T-cell (primary cell): ENCODE results near the gene S100A3. TPM values are rescaled to one million over a fixed set of nuclear protein-coding genes. Genes with fewer than 3 reads are reported as not detected.

Source experiments
- ATAC-seq, 4 experiments: fragments of 200-7000 bp in 3 of 4; fragments of 150-1000 bp in 1 of 4; cut with Tn5 transposase; replicated peaks in 1 of 4; 1 replicate in 3 of 4; 2 replicates in 1 of 4; pipeline ENCODE4 v1.10.0; 2021; ENCODE audit warnings: moderate library complexity in 3 of 4, mild to moderate bottlenecking in 2 of 4, moderate number of reproducible peaks in 1 of 4
- CTCF ChIA-PET, 2 donors: fragments of 300-600 bp; sonication (Branson Sonifier 250); formaldehyde crosslinking; loops; one replicate each; lab custom pipeline; 2022; ENCODE audit warnings: antibody characterized with exemption in 2 of 2; lab: Charles Lee
- POLR2A ChIA-PET, 2 donors: fragments of 300-600 bp; sonication (Branson Sonifier 250); formaldehyde crosslinking; loops; one replicate each; lab custom pipeline; 2022; ENCODE audit warnings: antibody characterized with exemption in 2 of 2; lab: Charles Lee
- DNase-seq, 35 experiments: peaks; one replicate each; pipeline versions ENCODE4 v3.0.0 to v3.0.0-alpha.2; 2013 to 2023
- H3K27ac ChIP-seq: one replicate; pipeline ENCODE4 v1.5.1; 2013; ENCODE audit warnings: low read length
- H3K27me3 ChIP-seq, 2 experiments: replicated peaks in 1 of 2; 1 replicate in 1 of 2; 2 replicates in 1 of 2; pipeline versions ENCODE4 v1.6.1 to v1.7.0; 2013; ENCODE audit warnings: low read length in 1 of 2, mixed read lengths in 1 of 2; ENCODE audit not compliant: control insufficient read depth in 2 of 2, insufficient read depth in 2 of 2; ENCODE audit errors: extremely low read depth in 1 of 2
- H3K36me3 ChIP-seq, 2 donors: 1 replicate in 1 of 2; 2 replicates in 1 of 2; pipeline versions ENCODE4 v1.6.1 to v1.7.0; 2013; ENCODE audit warnings: low read length in 1 of 2; ENCODE audit not compliant: control insufficient read depth in 2 of 2, insufficient read depth in 1 of 2; ENCODE audit errors: extremely low read depth in 1 of 2
- H3K4me1 ChIP-seq, 2 experiments: 1 replicate in 1 of 2; 2 replicates in 1 of 2; pipeline versions ENCODE4 v1.6.1 to v1.7.0; 2013; ENCODE audit warnings: low read length in 2 of 2, mixed read lengths in 1 of 2; ENCODE audit not compliant: insufficient read depth in 2 of 2, control insufficient read depth in 1 of 2; ENCODE audit errors: extremely low read depth in 1 of 2
- H3K4me3 ChIP-seq, 2 donors: 1 replicate in 1 of 2; 2 replicates in 1 of 2; pipeline versions ENCODE4 v1.5.1 to v1.7.0; 2013; ENCODE audit warnings: mild to moderate bottlenecking in 2 of 2, low read length in 1 of 2, moderate library complexity in 1 of 2; ENCODE audit not compliant: control insufficient read depth in 1 of 2; ENCODE audit errors: extremely low read depth in 1 of 2
- H3K9me3 ChIP-seq: 2 replicates; pipeline ENCODE4 v1.7.0; 2013
- H3K27ac Mint-ChIP-seq, 2 donors: one replicate each; pipeline ENCODE4 v1.8.0; 2020 to 2021; ENCODE audit warnings: mild to moderate bottlenecking in 2 of 2, mixed read lengths in 2 of 2
- H3K27me3 Mint-ChIP-seq, 2 donors: one replicate each; pipeline ENCODE4 v1.8.0; 2021 to 2022; ENCODE audit warnings: mixed read lengths in 2 of 2
- H3K36me3 Mint-ChIP-seq: one replicate; pipeline ENCODE4 v1.8.0; 2021; ENCODE audit warnings: mixed read lengths
- H3K4me1 Mint-ChIP-seq, 3 donors: one replicate each; pipeline ENCODE4 v1.8.0; 2020 to 2022; ENCODE audit warnings: mixed read lengths in 3 of 3, mild to moderate bottlenecking in 1 of 3
- H3K4me3 Mint-ChIP-seq, 3 donors: one replicate each; pipeline ENCODE4 v1.8.0; 2020 to 2022; ENCODE audit warnings: mild to moderate bottlenecking in 3 of 3, mixed read lengths in 3 of 3, moderate library complexity in 3 of 3
- H3K9me3 Mint-ChIP-seq, 3 donors: one replicate each; pipeline ENCODE4 v1.8.0; 2020 to 2022; ENCODE audit warnings: mixed read lengths in 3 of 3
- WGBS: methylation state at CpG from one replicate; pipeline ENCODE4 v1.1.5; 2013; ENCODE audit warnings: missing lambda C conversion rate; ENCODE audit not compliant: insufficient coverage; 5-methylcytosine and 5-hydroxymethylcytosine counted together
- total RNA-seq, 35 experiments: library from RNA in 6 of 35; stranded (reverse) in 6 of 35; fragments of 120-200 nt in 1 of 35; gene quantifications; one replicate each; pipeline versions ENCODE4 v1.2.1 to v1.2.4 and lab custom pipeline; 2013 to 2026

S100A3 gene
- total RNA-seq, 5 donors from 2014 or later (not counting 1 experiment from before 2014, with no cell fraction given), result not detected

DNA sequence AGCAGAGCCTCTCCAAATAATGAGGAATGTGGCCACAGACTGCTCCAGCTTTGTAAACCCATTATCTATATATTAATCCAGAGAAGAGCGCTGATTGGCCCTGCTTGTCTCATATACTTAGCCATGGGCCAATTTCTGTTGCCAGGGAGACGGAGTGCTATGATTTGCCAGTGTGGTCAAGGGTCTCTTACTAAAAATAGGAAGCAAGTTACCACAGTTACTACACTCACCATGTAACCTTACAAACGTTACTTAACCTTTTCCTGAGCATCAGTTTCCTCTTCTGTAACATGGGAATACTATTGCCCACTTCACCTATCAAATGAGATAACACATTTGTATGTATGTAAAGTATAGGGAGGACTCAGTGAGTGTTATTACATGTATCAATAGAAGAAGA, 24.3 kb upstream of the S100A3 start:
- Mint-ChIP-seq H3K36me3 (no peaks in the 10 kb centered on the region), H3K27me3 (peaks cover 13 to 18% of the 10 kb centered on the region in 2 donors), H3K9me3 (no peaks in the 10 kb centered on the region), H3K4me3 (no peak overlapping the region), H3K27ac (no peak overlapping the region), H3K4me1 (peaks cover 6 to 18% (median 14%) of the 10 kb centered on the region in 3 donors)
- Histone ChIP-seq H3K4me1 (peaks cover 0 to 6% of the 10 kb centered on the region in 2 experiments), H3K4me3 (no peak overlapping the region), H3K27ac (no peak overlapping the region), H3K36me3 (no peaks in the 10 kb centered on the region), H3K27me3 (peaks cover 0 to 26% of the 10 kb centered on the region in 2 experiments), H3K9me3 (no peaks in the 10 kb centered on the region)
- no peak for ATAC-seq
- ChIA-PET POLR2A (interaction anchor here in 1 of 2 donors (0.7 kb wide), 1 partner anchor 17 kb away, joined by 8 read pairs; no protein-coding TSS in a partner anchor), CTCF (interaction anchor here (1.7 to 2.2 kb wide), 2 partner anchors 42 to 63 kb away, joined by 6 to 13 read pairs; no protein-coding TSS in a partner anchor)
- no CpG with 5 or more reads among the region's 3 CpGs for WGBS
- DNase-seq, result no peak

DNA sequence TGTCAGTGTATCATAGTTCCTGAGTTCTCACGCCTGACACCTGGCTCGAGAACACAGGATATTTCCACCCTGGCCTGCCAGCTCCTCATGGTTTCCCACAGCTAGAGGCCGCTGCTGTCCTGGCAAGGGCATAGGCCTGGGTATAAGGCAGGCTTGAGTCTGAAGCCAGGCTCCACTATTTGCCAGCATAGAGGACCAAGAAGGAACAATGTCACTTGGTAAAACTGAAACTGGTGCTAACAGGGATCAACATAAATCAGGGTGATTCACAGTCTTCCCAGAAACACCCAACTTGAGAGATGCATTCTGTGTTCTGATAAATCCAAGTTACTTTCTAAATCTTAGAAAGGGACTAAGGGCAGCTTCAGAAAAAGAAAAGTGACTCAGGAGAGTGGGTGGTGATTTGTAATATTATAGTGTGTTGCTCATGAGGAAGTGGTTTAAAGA, 23.5 kb upstream of the S100A3 start:
- H3K4me3 Mint-ChIP-seq, result no peak overlapping the region
- H3K27ac Mint-ChIP-seq, result peak overlapping the region; percentile 34 to 43
- H3K9me3 ChIP-seq, result no peaks in the 10 kb centered on the region
- peaks cover 12 to 24% (median 22%) of the 10 kb centered on the region in 3 donors for H3K4me1 Mint-ChIP-seq
- WGBS, result 27% methylated on average over 3 of the region's 3 CpGs
- H3K9me3 Mint-ChIP-seq, result no peaks in the 10 kb centered on the region
- peak in 30 of 35 experiments; percentile 12 to 60 (median 34) for DNase-seq
- ChIA-PET CTCF (interaction anchor here (1.2 to 2.2 kb wide), 8 partner anchors 14 to 178 kb away, joined by 3 to 13 read pairs (median 4); partner anchors contain the start of gene S100A6 (in 1 of the 2)), POLR2A (no interaction called here)
- ATAC-seq, result peak; percentile 68 to 87 (median 76)
- H3K27ac ChIP-seq, result no peak overlapping the region
- H3K36me3 Mint-ChIP-seq, result no peaks in the 10 kb centered on the region
- peaks cover 0 to 22% of the 10 kb centered on the region in 2 experiments for H3K27me3 ChIP-seq
- H3K36me3 ChIP-seq, result no peaks in the 10 kb centered on the region
- H3K4me1 ChIP-seq, result peaks cover 0 to 13% of the 10 kb centered on the region in 2 experiments
- peaks cover 5 to 10% of the 10 kb centered on the region in 2 donors for H3K27me3 Mint-ChIP-seq
- H3K4me3 ChIP-seq, result no peak overlapping the region

GRCh38 chr1:153571706-153572105, 22.6 kb upstream of the S100A3 start:
- CTCF ChIA-PET, result interaction anchor here (0.8 to 4.3 kb wide), 10 partner anchors 32 to 179 kb away, joined by 3 to 27 read pairs (median 6); partner anchors contain the start of gene S100A6 (in 1 of the 2)
- no peak for ATAC-seq
- POLR2A ChIA-PET, result interaction anchor here in 1 of 2 donors (0.7 kb wide), 1 partner anchor 1187 kb away, joined by 6 read pairs; no protein-coding TSS in a partner anchor
- Mint-ChIP-seq H3K27me3 (peaks cover 2 to 3% of the 10 kb centered on the region in 2 donors), H3K36me3 (no peaks in the 10 kb centered on the region), H3K4me3 (no peak overlapping the region), H3K4me1 (peaks cover 16 to 31% (median 28%) of the 10 kb centered on the region in 3 donors), H3K9me3 (no peaks in the 10 kb centered on the region), H3K27ac (no peak overlapping the region)
- DNase-seq, result no peak
- no peaks in the 10 kb centered on the region for H3K36me3 ChIP-seq
- peaks cover 0 to 13% of the 10 kb centered on the region in 2 experiments for H3K27me3 ChIP-seq
- H3K4me3 ChIP-seq, result no peak overlapping the region
- no peak overlapping the region for H3K27ac ChIP-seq
- H3K4me1 ChIP-seq, result peaks cover 2 to 22% of the 10 kb centered on the region in 2 experiments
- WGBS, result 94% methylated on average over 2 of the region's 7 CpGs
- H3K9me3 ChIP-seq, result no peaks in the 10 kb centered on the region

- no peaks in the 10 kb centered on the region for H3K36me3 ChIP-seq
- peaks cover 4 to 30% of the 10 kb centered on the region in 2 experiments for H3K4me1 ChIP-seq
- CTCF ChIA-PET, result interaction anchor here (0.8 to 4.3 kb wide), 6 partner anchors 26 to 61 kb away, joined by 3 to 36 read pairs (median 12); no protein-coding TSS in a partner anchor
- H3K9me3 Mint-ChIP-seq, result no peaks in the 10 kb centered on the region
- no peak overlapping the region for H3K27ac Mint-ChIP-seq
- no peak overlapping the region for H3K27ac ChIP-seq
- POLR2A ChIA-PET, result interaction anchor here (0.6 to 1.1 kb wide), 4 partner anchors 39 to 1188 kb away, joined by 3 to 11 read pairs (median 5); no protein-coding TSS in a partner anchor
- H3K27me3 Mint-ChIP-seq, result peaks cover 0 to 3% of the 10 kb centered on the region in 2 donors
- ATAC-seq, result no peak
- peaks cover 24 to 38% (median 35%) of the 10 kb centered on the region in 3 donors for H3K4me1 Mint-ChIP-seq
- H3K4me3 ChIP-seq, result no peak overlapping the region
- H3K27me3 ChIP-seq, result peaks cover 0 to 7% of the 10 kb centered on the region in 2 experiments
- DNase-seq, result no peak
- WGBS, result 97% methylated on average over 3 of the region's 5 CpGs
- H3K36me3 Mint-ChIP-seq, result no peaks in the 10 kb centered on the region
- H3K4me3 Mint-ChIP-seq, result no peak overlapping the region
- no peaks in the 10 kb centered on the region for H3K9me3 ChIP-seq
Measured at GRCh38 chr1:153570874-153571273, 21.8 kb upstream of the S100A3 start.

DNA sequence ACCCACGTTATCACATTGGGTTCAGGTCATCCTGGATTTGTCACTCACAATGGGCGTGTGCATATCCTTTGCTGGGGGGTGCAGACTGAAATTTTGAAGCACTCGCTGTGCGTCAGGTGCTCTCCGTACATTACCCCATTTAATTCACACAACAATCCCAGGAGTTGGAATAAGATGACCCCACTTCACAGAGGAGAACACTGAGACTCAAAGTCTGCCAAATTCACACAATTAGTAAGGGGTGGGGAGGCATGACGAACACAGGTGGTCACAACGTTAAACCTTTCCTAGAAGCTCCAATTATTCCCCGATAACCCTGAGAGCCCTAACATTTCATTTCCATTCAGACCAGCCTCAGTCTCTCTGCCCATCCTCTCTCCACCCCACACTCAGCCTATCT, 20.4 kb upstream of the S100A3 start:
- WGBS, result 76% methylated on average over 5 of the region's 8 CpGs
- Histone ChIP-seq H3K27me3 (peaks cover 0 to 7% of the 10 kb centered on the region in 2 experiments), H3K27ac (no peak overlapping the region), H3K4me1 (peaks cover 4 to 37% of the 10 kb centered on the region in 2 experiments), H3K4me3 (no peak overlapping the region), H3K9me3 (no peaks in the 10 kb centered on the region), H3K36me3 (no peaks in the 10 kb centered on the region)
- POLR2A ChIA-PET, result interaction anchor here in 1 of 2 donors (1.8 kb wide), 1 partner anchor 37 kb away, joined by 7 read pairs; no protein-coding TSS in a partner anchor
- DNase-seq, result no peak
- no peak overlapping the region for H3K4me3 Mint-ChIP-seq
- peaks cover 0 to 3% of the 10 kb centered on the region in 2 donors for H3K27me3 Mint-ChIP-seq
- no peaks in the 10 kb centered on the region for H3K9me3 Mint-ChIP-seq
- CTCF ChIA-PET, result interaction anchor here (0.5 to 4.3 kb wide), 9 partner anchors 13 to 59 kb away, joined by 3 to 36 read pairs (median 3); no protein-coding TSS in a partner anchor
- H3K4me1 Mint-ChIP-seq, result peaks cover 32 to 44% (median 39%) of the 10 kb centered on the region in 3 donors
- no peaks in the 10 kb centered on the region for H3K36me3 Mint-ChIP-seq
- ATAC-seq, result no peak
- H3K27ac Mint-ChIP-seq, result no peak overlapping the region

GRCh38 chr1:153568367-153569099, 19.5 kb upstream of the S100A3 start:
- ATAC-seq, result peak; percentile 17 to 61 (median 30)
- Mint-ChIP-seq H3K27me3 (peaks cover 0 to 3% of the 10 kb centered on the region in 2 donors), H3K27ac (peak overlapping the region; percentile 81 to 82), H3K4me1 (peaks cover 32 to 44% (median 39%) of the 10 kb centered on the region in 3 donors), H3K9me3 (no peaks in the 10 kb centered on the region), H3K36me3 (no peaks in the 10 kb centered on the region), H3K4me3 (peak overlapping the region; percentile 40 to 59 (median 55))
- no peaks in the 10 kb centered on the region for H3K9me3 ChIP-seq
- 21% methylated on average over 21 of the region's 25 CpGs for whole genome bisulfite sequencing
- peak overlapping the region in 1 of 2 donors; percentile 25 for H3K4me3 ChIP-seq
- no peak overlapping the region for H3K27ac ChIP-seq
- ChIA-PET CTCF (interaction anchor here (0.5 to 4.3 kb wide), 8 partner anchors 35 to 988 kb away, joined by 3 to 36 read pairs (median 4); no protein-coding TSS in a partner anchor), POLR2A (interaction anchor here (0.5 to 1.8 kb wide), 3 partner anchors 24 to 63 kb away, joined by 3 to 7 read pairs (median 4); no protein-coding TSS in a partner anchor)
- H3K4me1 ChIP-seq, result peaks cover 4 to 37% of the 10 kb centered on the region in 2 experiments
- H3K27me3 ChIP-seq, result peaks cover 0 to 7% of the 10 kb centered on the region in 2 experiments
- no peaks in the 10 kb centered on the region for H3K36me3 ChIP-seq
- DNase-seq, result peak; percentile 30 to 87 (median 70)
